DMS153 treated with DMSO at 0.1 percent for 48 hours (cell line): ENCODE data around the gene KRTAP3-1.

ENCODE experiments used
- DNase-seq: peaks from one replicate; lab custom pipeline; 2025; ENCODE audit not compliant: unreplicated experiment; lab: John Stamatoyannopoulos, UW

KRTAP3-1 gene

GRCh38 chr17:40980596-40980995 lies 28.3 kb downstream of the KRTAP3-1 start:
- no peak for DNase-seq

GRCh38 chr17:40980117-40980516 lies 28.8 kb downstream of the KRTAP3-1 start:
- no peak for DNase-seq

GRCh38 chr17:40978575-40979151 lies 30.3 kb downstream of the KRTAP3-1 start:
- DNase-seq, result no peak

- no peak for DNase-seq
These were observed 33.4 kb downstream of the KRTAP3-1 start for GRCh38 chr17:40975516-40975915.

- no peak for DNase-seq
These were observed 34.6 kb downstream of the KRTAP3-1 start for GRCh38 chr17:40974366-40974765.

- no peak for DNase-seq
These were observed 41.3 kb downstream of the KRTAP3-1 start for GRCh38 chr17:40967582-40967981.

GRCh38 chr17:40966848-40967247 lies 42.1 kb downstream of the KRTAP3-1 start, which contains the start of gene KRT39:
KRT39 (minus strand) TSS chr17:40966948; CDS start chr17:40966856, 92 bp downstream.
- DNase-seq, result no peak

GRCh38 chr17:40963838-40964237 lies 45.1 kb downstream of the KRTAP3-1 start:
- no peak for DNase-seq

GRCh38 chr17:40962059-40962561 lies 46.8 kb downstream of the KRTAP3-1 start:
- no peak for DNase-seq

- DNase-seq, result no peak
These were observed 47.3 kb downstream of the KRTAP3-1 start for GRCh38 chr17:40961591-40961990.

GRCh38 chr17:40960144-40960543 lies 48.8 kb downstream of the KRTAP3-1 start:
- no peak for DNase-seq
